GM10847 (cell line): ENCODE data around the gene MTUS2.

Experiments used
- POLR2A ChIP-seq: IDR thresholded peaks from 2 replicates; pipeline ENCODE4 v1.6.1; 2011; ENCODE audit not compliant: insufficient read length; ENCODE audit errors: extremely low read depth

The MTUS2 gene

GRCh38 chr13:29379281-29379680, 559.1 kb downstream of the MTUS2 start:
- no peak for TF ChIP-seq POLR2A

DNA sequence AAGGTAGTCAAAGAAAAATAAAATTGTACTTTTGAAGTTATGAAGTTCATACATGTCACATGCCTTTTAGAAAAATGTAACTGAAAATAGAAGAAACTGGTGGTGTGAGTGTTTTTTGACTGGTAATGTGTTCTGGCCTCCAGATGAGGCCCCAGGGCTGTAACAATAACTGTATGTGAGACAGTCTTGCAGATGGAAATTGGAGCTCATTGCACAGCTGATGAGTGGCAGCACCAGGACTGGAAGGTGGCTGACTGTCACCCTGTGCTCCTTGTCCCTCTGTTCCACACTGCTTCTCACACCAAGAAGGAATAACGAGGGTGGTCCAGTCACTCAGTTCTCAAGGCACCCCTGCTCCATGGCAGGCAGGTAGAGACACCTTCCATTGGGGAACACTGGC, 559.7 kb downstream of the MTUS2 start:
- no peak for TF ChIP-seq POLR2A

- no peak for TF ChIP-seq POLR2A
Observed at GRCh38 chr13:29382021-29382420, 561.9 kb downstream of the MTUS2 start.

GRCh38 chr13:29383476-29383875, 563.3 kb downstream of the MTUS2 start:
- no peak for TF ChIP-seq POLR2A

GRCh38 chr13:29384466-29384865, 564.3 kb downstream of the MTUS2 start:
- TF ChIP-seq POLR2A: no peak

- no peak for TF ChIP-seq POLR2A
Observed at GRCh38 chr13:29384871-29385270, 564.7 kb downstream of the MTUS2 start.

DNA sequence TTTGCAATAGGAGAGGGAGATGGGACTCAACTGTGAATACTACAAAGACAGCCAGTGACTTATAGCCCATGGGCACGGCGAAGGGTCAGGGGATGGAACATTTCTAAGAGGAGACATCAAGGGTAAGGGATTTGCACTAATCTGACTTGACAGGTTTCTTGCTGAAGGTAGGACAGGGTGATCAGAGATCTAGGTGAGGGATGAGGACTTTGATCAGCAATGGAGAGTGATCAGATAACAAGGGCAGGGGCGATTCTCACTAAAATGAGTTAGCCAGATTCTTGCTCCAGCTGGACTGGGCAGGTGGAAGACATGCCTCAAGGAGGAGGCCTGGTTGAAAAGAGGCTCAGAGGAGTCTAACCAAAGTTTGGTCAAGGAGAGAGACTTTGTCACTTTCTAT, 566.1 kb downstream of the MTUS2 start:
- no peak for TF ChIP-seq POLR2A

DNA sequence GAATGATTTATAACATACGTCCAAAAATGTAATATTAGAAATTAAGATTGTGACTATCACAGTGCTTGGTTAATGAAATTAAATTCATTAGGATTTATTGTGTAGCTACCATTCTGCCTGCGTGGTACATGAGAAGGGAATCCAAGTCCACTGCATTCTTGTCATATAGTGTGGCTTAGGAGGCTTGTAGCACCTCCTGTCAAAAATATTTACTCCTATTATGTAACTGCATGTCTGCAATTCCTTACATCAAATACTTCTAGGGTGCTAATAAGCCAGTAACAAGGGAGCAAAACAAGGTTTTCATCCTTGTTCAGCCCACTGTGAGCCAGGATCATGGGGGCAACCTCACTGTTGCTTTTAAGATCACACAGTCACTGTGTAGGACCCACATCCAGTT, 576.3 kb downstream of the MTUS2 start:
- no peak for TF ChIP-seq POLR2A

DNA sequence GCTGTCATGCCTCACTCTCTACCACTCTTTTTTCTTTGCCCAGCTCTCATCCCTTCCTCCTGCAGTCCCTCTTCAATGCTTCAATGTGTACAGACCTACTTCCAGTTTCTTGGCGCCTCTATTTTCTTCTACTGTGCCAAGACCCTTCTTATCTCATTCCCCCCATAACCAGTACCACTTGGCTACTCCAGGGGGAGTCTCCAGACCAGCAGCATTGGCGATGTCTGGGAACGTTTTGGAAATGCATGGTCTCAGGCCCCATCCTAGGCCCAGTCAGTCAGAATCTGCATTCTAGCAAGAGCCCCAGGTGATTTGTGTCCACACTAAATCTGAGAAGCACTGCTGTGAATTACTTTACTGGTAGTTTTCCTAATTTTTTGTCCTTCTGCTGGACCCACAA, 577.1 kb downstream of the MTUS2 start:
- TF ChIP-seq POLR2A: no peak

- no peak for TF ChIP-seq POLR2A
Observed at GRCh38 chr13:29402166-29402636, 582.1 kb downstream of the MTUS2 start.

DNA sequence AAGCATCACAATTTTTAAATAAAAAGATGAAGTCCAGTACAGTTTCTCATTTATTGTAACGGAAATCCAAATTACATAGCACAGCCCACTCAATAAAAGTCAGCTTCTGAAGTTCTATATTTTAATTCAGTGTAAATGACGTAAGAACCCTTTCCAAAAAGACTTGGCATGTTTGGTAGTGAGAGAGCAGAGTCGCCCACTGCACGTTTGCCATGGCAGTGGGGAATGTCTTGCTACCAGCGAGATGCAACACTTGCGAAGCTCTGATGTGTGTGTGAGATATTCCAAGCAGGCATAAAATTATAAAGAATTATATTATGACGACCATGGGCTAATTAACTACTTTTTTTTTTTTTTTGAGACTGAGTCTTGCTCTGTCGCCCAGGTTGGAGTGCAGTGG, 585.3 kb downstream of the MTUS2 start:
- TF ChIP-seq POLR2A: no peak

DNA sequence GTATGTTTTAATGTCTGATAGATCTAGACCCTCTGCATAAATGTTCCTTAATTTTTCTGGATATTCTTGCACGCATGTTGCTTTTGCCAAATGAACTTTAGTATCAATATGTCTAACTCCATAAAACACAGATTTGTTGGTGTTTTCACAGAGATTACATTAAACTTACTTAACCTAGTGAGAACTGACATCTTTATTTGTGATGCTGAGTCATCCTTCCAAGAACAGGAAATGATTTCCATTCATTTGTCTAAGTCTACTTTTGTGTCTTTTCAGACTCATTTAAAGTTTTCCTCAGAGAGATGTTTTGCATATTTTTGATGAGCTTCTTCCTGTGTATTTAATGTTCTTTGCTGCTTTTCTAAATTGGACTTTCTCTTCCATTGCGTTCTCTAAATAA, 591.3 kb downstream of the MTUS2 start:
- TF ChIP-seq POLR2A: no peak

GRCh38 chr13:29418026-29418425, 597.9 kb downstream of the MTUS2 start:
- no peak for TF ChIP-seq POLR2A

DNA sequence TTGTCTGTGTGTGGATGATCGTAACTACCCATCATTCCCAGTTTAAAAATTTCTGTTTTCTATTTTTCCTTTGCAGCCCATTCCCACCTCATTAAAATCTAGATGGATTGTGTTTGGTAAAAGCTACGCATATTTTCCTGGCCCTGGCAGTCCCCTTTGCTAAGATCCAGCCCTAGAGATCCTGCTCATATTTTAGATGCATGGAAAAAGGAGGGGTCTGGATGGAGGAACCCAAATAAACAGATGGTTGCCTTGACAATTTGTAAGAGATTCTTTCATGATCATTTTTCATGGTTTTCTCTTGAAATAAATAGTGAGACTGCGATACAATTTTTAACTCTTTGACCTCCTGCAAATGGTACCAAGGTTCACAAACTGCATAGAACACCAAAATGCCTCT, 601.0 kb downstream of the MTUS2 start:
- no peak for TF ChIP-seq POLR2A

DNA sequence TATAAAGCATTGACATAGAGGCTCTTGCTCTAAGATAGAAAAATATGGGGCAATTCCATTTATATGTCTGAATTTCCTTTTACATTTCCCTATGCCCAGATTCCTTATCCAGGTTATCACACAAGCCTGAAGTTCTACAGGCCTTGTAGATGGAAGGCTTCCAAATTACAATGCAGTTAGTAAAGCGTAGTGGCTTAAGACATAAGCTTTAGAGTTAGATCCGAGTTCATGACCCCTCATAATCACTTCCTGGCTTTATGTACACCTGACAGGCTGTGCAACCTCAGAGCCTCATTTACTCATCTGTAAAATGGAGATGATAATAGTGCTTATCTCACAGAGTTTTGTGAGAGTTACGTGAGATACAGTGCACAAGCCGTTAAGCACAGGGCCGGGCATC, 601.9 kb downstream of the MTUS2 start:
- TF ChIP-seq POLR2A: no peak

DNA sequence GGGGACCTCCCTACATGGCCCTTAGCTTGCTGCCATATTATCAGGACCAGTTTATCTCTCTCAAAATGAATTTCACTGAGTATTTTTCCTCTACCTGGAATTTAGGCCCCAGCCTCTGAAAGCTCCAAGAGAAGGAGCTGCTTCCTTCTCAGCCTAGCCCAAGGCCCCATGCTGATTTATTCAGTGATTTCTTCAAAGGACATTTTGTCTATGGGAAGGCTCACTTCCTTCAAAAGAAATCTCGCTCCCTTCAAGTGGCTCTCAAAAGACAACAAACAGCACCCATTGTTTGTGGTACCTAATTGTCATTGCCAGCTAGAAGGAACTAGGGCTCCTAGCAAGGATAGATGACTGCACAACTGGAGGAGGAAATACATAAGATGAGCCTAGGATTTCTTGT, 602.9 kb downstream of the MTUS2 start:
- TF ChIP-seq POLR2A: no peak

DNA sequence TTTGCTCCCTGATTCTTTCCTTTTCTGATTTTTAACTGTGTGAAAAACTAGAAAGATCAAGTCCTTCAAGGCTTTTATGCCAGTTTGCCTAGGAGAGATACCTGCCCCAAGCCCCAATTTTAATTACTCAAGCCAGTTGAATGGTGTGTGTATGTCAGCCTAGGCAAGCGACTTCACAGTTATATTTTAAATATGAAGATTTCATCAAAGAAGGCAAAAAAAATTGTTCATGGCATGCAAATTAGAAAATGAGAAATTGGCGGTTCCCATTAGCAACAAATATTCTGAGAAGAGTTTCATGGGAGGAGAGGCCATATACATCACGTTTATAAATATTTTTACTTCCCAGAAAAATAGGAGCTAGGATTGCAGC, 607.8 kb downstream of the MTUS2 start:
- TF ChIP-seq POLR2A: no peak

DNA sequence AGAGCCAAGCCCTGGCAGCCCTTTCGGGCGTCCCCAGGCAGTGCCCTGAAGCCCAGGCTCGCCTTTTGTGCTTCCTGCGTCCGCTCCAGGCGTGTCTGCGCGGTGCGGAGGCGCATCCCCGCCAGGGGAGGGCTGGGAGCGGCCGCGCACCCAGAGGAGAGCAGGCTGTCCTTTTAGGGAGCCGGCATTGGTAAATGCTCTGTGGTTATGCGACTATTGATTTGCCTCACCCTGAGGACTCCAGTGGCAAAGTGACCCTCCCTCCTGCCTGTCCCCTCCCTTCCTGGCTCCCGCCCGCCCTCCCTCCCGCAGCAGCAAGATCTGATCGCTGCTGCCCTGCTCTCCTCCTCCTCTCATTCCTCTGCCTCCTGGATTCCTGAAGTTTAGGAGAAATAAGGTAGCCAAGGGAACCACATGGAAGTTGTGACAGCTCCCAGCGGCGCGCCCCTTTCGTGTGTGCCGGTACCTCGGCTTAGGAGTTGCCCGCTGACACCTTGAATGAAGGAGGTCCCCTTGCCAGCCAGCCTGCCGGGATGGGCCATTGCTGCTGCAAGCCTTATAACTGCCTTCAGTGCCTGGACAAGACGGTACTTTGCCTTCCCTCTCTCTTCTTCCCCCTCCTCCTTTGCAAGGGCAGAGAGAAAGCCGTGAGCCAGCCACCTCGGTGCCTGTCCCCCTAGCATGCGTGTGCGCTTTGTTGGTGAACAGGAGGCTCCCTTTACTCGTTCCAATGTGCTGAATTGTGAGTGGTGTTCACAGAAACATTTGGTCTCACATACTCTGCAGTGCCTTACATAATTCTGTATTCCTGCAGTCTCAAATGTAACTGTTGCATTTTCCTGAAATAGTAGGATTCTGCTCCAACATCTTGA, 608.4 kb downstream of the MTUS2 start:
- TF ChIP-seq POLR2A: no peak
